ENCODE data around the gene ATXN8OS.

- TF ChIP-seq YY1 (IDR thresholded peaks at IDR 0.05; ENCODE audit: insufficient read depth, insufficient read length) (no peak), ZNF274 (IDR thresholded peaks at IDR 0.05; ENCODE audit: low read depth, low read length) (no peak), SUZ12 (IDR thresholded peaks at IDR 0.05; ENCODE audit: extremely low read depth, insufficient read depth, insufficient read length) (no peak)
These were observed 9.0 kb upstream of the ATXN8OS start for GRCh38 chr13:70098669-70099068.
